HT1080 (cell line): ENCODE results near the gene GPR17. TPM values are rescaled to one million over a fixed set of nuclear protein-coding genes. Genes with fewer than 3 reads are reported as not detected.

ENCODE experiments used
- DNase-seq: peaks from one replicate; pipeline ENCODE4 v3.0.0-alpha.2; 2015; ENCODE audit warnings: low read depth
- total RNA-seq: library from RNA; depleted of rRNA; stranded (reverse); fragments of >200 nt; shearing (Covaris generic); gene quantifications from 2 replicates; pipeline ENCODE4 v1.2.3, GENCODE V29; 2014

GPR17 gene
- total RNA-seq, 1 experiment from 2014 or later, result not detected

- DNase-seq, result no peak
Measured at GRCh38 chr2:127654084-127654837, 8.3 kb downstream of the GPR17 start.

- DNase-seq, result no peak
Measured at GRCh38 chr2:127654838-127655175, 8.9 kb downstream of the GPR17 start.

GRCh38 chr2:127655209-127656073 is 9.5 kb downstream of the GPR17 start:
- no peak for DNase-seq

GRCh38 chr2:127656569-127657231 is 10.7 kb downstream of the GPR17 start:
- DNase-seq, result no peak

- no peak for DNase-seq
Measured at GRCh38 chr2:127657232-127657595, 11.3 kb downstream of the GPR17 start.

GRCh38 chr2:127658146-127658545 is 12.2 kb downstream of the GPR17 start:
- DNase-seq, result no peak

- no peak for DNase-seq
Measured at GRCh38 chr2:127658641-127659407, 12.9 kb downstream of the GPR17 start.

GRCh38 chr2:127659408-127660290 is 13.7 kb downstream of the GPR17 start:
- no peak for DNase-seq

- DNase-seq, result no peak
Measured at GRCh38 chr2:127660291-127660578, 14.3 kb downstream of the GPR17 start.

- DNase-seq, result no peak
Measured at GRCh38 chr2:127661072-127661649, 15.2 kb downstream of the GPR17 start.

- DNase-seq, result no peak
Measured at GRCh38 chr2:127661949-127662510, 16.1 kb downstream of the GPR17 start.

- no peak for DNase-seq
Measured at GRCh38 chr2:127662937-127663565, 17.1 kb downstream of the GPR17 start.

- DNase-seq, result no peak
Measured at GRCh38 chr2:127663566-127664064, 17.7 kb downstream of the GPR17 start.

- DNase-seq, result no peak
Measured at GRCh38 chr2:127664065-127664894, 18.3 kb downstream of the GPR17 start.

GRCh38 chr2:127664895-127665225 is 18.9 kb downstream of the GPR17 start:
- no peak for DNase-seq

GRCh38 chr2:127665267-127665893 is 19.4 kb downstream of the GPR17 start:
- no peak for DNase-seq

GRCh38 chr2:127669056-127669455 is 23.1 kb downstream of the GPR17 start:
- no peak for DNase-seq
